SW 1271 (cell line): ENCODE results near the gene CSPG4.
"Not testable (repeated sequence)": the region's sequence is repeated elsewhere in the genome, so short reads cannot be mapped to it uniquely, and the experiment has no call there.

Source experiments
- DNase-seq, 2 experiments: peaks; one replicate each; lab custom pipeline; 2025; lab: John Stamatoyannopoulos, UW

Gene CSPG4

DNA sequence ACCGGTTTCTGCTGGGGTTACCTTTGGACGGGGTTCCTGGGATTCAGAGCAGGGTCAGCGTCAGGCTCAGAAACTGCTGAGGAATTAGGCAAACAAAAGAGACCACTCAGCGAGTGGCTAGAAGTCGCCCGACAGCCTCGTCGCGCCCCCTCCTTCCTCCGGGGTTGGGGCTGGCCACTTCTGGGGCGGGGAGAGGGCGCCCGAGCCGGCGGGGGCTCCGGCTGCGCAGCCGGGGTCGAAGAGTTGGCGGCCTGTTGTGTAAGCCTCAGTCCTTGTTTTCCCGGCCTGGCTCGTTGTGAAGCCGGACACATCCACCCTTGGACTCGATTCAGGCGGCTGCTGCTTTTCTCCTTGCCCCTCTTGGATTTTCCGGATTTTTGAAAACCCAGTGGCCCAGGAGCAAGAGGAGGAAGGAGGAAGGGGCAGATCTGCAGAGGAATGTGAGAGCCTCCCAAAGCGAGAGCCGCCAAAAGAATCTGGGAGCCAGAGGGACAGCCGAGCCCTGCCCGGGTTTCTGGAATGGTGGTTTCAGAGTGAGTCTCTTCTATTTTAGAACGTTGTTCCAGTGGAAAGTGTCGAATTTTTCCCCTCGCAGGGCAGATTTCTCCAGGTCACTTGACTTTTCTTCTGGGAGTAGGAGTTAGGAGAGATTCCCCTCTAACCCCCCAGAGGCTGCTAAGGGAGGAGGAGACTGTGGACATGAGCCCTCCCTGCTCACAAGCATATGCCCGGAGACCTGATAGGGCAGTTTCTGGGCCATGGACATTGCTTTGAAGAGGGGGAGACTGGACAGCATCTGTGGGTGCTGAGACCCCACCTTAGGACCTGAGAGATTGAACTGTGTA lies 64.3 kb downstream of the CSPG4 start:
- DNase-seq: no peak

DNA sequence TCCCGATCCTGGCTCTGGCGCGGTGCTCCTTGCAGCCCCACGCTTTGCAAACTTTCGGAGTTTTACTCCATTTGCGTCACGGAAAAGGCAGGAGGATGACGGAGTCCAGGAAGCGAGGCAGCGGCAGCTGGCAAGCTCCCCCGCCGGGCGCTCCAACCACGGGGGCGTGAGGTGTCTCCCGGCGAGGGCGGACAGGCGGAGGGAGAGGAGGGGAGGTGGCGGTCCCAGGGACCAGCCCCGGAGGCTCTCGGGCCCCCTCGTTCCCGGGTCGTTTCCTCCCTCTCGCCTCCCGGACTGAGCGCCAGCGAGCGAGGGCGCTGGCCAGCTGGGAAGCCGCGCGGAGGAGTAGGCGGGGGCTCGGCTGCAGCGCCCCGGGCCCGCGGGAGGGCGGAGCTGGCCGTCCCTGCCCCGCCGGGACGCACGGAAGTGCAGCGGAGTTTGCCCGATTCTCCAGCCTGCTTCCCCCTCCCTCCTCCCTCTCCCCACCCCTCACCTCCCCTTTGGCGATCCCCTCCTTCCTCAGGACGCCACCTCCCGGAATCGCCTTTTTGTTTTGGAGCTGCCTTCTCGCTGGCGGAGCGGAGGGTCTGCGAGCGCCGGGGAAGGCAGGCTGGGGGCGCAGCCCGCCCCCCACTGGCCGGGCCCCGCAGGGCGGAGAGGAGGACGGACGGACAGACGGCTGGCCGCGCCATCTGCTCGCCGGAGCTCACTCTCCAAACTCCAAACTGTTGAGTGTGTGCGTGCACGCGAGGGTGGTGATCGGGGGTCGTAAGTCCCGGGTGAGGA lies 65.1 kb downstream of the CSPG4 start, which contains the start of gene SNX33:
Gene SNX33, plus strand, starts transcription at position 543 of the 786 bp plus-strand sequence. CDS start 1,191 bp downstream, outside the sequence.
- peak; percentile 67 to 72 for DNase-seq

DNA sequence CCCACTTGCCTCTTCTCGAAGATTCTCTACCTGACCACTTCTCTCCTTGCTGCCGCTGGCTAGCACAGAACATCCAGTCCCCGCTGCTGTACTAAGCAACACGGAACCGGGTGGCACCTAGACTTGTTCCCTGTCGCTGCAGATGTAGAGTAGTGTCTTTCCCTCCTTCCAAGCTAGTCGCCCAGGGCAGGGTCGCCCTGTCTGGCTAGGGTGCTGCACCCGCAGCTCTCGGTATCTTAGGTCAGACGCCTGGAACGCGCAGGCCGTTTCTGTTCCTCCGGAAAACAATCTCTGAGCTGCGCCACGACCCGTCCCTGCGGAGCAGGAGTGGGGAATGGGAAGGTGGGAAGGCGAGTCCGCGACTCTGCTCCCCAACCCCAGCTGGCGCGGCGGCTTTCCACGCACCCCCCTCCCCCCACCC lies 65.7 kb downstream of the CSPG4 start:
- no peak for DNase-seq

DNA sequence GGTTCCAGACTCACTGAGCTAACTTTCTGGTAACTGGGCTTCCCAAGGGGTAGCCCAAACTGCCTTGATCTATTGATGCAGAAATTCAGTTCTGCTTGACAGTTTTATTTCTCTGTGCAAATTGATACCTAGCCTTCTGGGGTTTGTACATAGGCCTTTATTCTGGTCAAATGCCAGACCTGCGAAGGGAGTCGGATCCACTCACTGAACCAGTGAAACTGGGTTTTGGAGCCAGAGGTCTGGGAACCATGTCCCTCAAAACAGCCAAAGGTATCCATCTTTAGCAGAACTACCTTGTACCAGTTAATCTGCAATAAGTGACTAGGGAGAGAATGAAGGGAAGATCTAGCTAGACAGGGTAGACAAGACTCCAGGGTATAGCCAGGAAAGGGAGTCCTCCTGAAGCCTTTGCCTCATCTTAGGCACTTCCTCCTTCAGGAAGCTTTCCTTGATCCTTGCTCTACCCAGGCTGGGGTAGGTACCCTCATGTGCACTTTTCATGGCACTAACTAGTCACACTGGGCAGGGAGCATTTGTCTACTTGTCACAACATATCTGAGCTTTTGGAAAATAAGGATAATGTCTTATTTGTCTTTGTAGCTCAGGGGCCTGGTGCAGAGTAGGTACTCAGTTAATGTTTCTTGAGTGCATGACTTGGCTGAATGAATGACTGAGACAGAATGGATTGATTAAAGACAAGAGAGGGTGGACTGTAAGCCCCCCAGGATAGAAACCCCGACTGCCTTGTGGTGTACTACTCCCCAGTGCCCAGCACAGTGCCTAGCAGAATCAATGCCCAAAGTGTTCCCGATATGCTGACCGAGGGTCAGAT lies 66.3 kb downstream of the CSPG4 start:
- DNase-seq: no peak

DNA sequence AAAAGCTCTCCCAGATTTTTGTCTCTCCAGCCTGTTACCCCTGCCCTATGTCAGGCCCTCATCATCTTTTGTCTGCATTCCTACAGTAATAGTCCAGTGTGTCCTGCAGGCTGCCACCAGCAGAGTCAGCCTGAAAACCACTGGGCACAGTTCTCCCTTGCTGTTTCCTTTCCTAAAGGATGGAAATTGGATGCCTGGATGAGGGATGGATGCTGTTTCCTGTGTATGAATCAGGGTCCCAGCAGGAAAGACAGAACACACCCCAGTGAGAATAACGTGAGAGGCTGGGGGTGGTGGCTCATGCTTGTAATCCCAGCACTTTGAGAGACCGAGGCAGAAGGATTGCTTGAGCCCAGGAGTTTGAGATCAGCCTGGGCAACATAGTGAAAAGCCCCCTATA lies 68.3 kb downstream of the CSPG4 start:
- no peak for DNase-seq

DNA sequence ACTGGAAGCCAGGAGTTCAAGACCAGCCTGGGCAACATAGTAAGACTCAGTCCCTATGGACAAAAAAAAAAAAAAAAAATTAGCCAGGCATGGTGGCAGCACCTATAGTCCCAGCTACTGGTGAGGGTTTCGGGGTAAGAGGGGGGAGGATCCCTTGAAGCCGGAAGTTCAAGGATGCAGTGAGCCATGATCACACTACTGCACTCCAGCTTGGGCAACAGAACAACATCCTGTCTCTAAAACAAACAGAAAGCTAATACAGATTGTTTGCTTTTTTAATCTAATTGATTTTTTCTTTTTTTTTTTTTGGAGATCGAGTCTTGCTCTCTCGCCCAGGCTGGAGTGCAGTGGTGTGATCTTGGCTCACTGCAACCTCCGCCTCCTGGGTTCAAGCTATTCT lies 71.0 kb downstream of the CSPG4 start:
- DNase-seq: no peak

DNA sequence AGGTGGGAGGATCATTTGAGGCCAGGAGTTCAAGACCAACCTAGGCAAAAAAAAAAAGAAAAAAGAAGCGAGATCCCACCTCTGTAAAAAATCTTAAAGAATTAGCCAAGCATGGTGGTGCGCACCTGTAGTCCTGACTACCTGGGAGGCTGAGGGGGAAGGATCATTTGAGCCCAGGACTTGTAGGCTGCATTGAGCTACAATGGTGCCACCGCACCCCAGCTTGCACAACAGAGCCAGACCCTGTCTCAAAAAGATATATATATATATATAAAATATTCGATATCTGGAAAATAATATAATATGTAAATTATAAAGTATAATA lies 71.5 kb downstream of the CSPG4 start:
- no peak for DNase-seq

DNA sequence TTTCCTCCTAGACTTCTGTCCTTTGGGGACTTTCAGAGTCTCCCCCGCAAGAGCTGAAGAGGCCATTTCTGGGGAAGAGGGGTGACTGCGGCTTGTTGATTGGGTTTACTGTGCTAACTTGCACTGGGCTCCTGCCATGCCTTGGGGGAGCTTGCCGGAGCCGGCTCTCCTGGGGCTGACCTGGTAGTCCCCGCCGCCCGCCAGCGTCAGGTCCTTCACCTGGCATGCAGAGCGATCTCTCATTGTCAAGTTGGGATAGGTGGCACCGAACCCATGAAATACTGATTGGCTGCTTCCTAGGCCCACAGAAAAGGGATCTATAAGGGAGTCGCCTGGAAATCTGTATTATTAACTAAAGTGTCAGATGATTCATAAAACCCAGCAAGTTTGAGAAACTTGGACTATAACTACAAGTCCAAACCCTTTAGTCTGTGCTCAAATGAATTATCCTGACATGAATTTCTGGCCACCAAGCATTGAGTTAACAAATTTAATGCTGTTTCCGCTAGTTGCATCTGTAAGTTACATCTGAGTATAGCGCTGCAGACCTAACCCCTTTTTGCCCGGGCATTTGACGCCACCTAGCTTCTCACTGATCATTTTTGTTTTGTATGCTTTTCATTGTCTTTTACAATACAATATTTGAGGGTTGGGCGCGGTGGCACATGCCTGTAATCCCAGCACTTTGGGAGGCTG lies 72.0 kb downstream of the CSPG4 start:
- DNase-seq: peak; percentile 58 to 86

DNA sequence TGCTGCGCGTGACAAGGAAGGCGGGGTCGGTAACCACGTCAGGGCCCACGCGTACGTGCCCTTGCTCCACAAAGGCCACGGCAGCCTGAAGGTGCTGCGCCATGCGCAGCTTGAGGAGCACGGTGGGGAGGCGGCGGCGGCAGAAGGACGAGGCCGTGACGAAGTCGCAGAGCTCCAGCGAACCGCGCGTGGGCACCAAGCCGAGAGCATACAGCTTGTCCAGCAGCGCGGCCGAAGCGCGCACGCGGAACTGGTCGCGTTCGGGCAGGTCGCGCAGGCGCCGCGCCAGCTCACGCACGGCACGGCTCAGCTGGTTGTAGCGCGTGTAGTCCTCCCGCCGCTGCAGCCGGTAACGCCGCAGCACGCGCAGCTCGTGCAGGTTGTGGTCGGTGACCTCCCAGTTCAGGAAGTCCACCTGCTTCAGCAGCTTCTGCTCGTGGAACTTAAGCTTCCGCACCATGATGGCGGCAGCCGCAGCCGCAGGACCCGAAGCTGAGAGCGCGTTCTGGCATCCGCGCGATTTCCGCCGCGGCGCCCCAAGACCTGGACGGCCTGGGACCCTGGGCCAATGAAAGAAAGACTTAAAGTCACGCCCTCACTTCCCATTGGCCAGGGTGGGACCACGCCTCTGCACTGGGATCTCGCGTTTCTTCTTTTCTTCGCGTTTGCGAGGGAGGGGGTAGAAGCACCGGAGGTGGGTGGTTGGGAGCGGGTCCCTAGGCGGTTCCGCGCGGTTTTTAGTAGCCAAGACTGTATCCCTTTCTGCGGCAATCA lies 72.8 kb downstream of the CSPG4 start, which contains the start of gene IMP3:
Gene IMP3, minus strand, starts transcription at position 516 of the 774 bp plus-strand sequence. Its CDS starts 56 bp downstream, at position 460.
- DNase-seq: peak; percentile 98 to 99

DNA sequence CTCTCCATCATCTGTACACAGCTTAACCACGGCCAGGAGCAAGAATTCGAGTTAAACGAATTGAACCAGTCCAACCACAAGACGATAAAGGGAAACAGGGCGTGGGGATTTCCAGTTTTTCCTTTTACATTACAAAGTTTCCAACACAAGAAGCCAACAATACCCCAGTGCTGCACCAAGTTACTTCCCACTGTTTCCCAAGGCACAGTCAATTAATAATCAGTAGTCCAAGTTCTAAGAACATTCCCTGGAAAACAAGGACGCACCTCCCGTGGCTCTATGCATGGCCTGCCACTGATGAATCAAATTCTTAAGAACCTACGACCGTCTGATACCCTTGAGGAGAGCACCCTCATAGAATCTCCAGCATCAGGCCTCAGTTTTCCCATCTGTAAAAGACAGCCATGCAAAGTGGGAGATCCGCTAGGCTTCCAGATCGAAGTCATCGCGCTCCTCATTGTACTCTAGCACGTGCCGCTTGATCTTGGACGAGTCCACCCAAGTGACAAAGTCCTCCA lies 73.4 kb downstream of the CSPG4 start:
- peak in 1 of 2 experiments; percentile 67 for DNase-seq

DNA sequence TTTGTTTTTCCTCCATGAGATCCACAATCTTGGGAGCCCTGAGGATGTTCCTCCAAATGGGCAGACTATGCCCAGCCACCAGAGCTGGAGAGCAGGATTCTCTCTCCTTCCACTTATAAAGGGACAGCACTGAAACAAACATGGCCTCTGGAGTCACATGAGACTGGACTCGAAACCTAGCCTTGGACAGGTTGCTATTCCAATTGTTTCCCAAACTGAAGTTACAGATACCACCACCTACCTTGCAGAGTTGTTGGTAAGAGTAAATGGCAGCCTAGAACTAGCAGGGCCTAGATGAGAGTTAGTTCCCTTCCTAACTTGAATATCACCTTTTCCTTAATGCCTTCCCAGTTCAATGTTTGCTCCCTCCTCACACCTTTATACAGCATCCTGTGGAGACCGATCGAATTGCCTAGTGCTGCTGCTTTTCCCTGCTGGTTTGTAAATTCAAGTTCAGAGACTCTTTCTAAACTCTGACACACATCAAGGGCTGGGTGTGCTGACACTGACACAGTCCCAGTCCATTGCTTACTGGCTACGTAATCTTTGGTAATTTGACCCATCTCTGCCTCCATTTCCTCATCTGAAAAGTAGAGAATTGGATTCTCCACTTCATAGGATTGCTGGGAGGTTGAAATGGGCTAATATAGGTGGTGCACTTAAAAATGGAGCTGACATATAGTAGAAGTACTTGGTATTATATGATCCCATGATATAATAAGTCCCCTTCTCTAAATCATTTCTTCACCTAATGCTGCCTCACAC lies 75.2 kb downstream of the CSPG4 start:
- no peak for DNase-seq

DNA sequence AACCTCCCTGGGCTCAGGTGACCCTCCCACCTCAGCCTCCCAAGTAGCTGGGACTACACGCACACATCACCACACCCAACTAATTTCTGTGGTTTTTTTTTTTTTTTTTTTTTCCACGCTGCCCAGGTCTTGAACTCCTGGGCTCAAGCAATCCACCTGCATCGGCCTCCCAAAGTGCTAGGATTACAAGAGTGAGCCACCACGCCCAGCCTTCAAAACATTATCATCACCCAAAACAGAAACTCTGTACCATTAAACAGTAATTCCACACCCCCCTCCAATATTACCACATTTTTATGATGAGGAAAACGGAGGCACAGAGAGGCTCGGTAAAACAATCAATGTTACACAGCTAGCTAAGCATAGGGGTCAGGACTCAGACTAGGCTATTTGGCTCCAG lies 76.6 kb downstream of the CSPG4 start:
- DNase-seq: no peak

DNA sequence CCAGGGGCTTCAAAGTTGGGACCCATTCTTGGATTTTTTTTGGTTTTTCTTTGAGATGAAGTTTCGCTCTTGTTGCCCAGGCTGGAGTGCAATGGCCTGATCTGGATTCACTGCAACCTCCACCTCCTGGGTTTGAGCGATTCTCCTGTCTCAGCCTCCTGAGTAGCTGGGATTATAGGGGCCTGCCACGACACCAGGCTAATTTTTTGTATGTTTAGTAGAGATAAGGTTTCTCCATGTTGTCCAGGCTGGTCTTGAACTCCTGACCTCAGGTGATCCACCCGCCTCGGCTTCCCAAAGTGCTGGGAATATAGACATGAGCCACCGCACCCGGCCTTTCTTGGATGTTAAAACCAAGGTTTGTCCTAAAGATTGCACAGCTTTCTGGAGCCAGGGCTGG lies 78.7 kb downstream of the CSPG4 start:
- not testable (repeated sequence) for DNase-seq

DNA sequence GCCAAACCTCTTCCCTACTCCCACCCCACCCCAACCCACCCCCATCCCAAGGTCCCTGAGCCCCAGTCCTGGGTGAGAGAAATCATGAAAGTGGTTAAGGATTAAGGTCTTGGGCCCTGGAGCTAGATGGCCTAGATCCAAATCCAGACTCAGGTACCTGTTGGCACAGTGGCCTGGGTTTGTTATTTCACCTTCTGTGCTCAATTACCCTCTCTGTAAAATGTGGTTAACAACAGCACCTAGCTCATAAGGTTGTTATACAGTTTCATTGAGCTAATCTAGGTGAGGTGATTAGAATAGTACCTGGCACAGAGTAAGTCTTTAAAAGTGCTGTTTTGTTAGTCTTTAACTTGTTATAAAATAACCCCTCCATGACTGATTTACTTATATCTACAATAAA lies 80.7 kb downstream of the CSPG4 start:
- no peak for DNase-seq

DNA sequence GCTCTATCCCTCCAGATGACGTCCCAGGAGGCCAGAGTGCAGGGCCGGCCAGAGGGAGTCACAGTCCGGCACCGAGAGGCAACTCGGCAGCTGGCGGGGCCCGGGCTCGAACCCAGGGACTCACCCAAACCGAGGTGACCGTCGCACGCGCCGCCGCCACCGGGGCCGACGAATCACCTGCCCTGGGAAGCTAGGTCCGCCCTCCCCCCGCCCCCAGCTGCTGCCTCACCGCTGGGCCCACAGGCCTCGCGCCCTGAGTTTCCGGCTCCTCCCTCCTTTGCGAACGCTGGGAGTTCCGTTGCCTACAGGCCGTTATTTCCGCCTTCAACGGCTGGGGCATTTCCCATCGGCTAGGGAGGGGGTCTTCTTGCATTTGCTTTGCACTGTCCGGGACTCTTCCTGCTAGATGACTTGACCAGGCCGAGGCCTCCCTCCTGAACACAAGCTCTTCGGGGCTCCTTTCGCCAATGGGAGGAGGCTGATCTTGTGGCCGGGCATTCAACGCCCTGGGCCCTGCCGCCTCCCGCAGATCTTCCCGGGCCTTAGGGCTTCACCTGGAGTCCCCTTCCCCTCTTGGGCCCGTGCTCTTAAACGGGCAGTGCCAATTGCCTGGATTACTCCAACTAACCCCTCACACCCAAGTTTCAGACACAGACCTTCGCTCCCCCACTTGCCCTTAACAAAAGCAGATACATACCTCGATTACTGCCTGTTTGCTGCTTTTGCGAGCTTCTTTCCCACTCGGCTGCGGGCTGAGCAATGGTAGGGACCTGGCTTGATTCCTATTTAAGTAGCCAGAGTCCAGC lies 86.9 kb downstream of the CSPG4 start, which contains the start of gene SNUPN:
Gene SNUPN, minus strand, starts transcription at position 184 of the 806 bp plus-strand sequence. CDS start 4,674 bp downstream, outside the sequence.
- DNase-seq: peak; percentile 95
